Tibial nerve (tissue), 4 donors: Measurements from ENCODE around the gene CAMTA1. TPM values are rescaled to one million over a fixed set of nuclear protein-coding genes. Genes with fewer than 3 reads are reported as not detected.

Experiments used
- DNase-seq, 2 donors: peaks; one replicate each; pipeline ENCODE4 v3.0.0-alpha.2; 2019; ENCODE audit warnings: low spot score in 2 of 2
- H3K27ac ChIP-seq, 4 donors: fragments of 200-600 bp; sonication (generic) in 3 of 4; one replicate each; pipeline ENCODE4 v1.5.1; 2017 to 2019; ENCODE audit warnings: mild to moderate bottlenecking in 1 of 4
- H3K27me3 ChIP-seq, 2 donors: fragments of 200-600 bp; sonication (generic) in 1 of 2; one replicate each; pipeline versions ENCODE4 v1.5.1 to v1.6.0; 2017 to 2019
- H3K36me3 ChIP-seq, 3 donors: fragments of 200-600 bp; sonication (generic); one replicate each; pipeline ENCODE4 v1.5.1; 2018 to 2019
- H3K4me1 ChIP-seq, 4 donors: fragments of 200-600 bp; sonication (generic) in 3 of 4; one replicate each; pipeline ENCODE4 v1.5.1; 2017 to 2019
- H3K4me3 ChIP-seq, 4 donors: fragments of 200-600 bp; sonication (generic) in 3 of 4; one replicate each; pipeline ENCODE4 v1.5.1; 2017 to 2019; ENCODE audit warnings: mild to moderate bottlenecking in 1 of 4, moderate library complexity in 1 of 4
- H3K9me3 ChIP-seq, 4 donors: fragments of 200-600 bp; sonication (generic) in 3 of 4; one replicate each; pipeline ENCODE4 v1.5.1; 2017 to 2019
- EP300 ChIP-seq, 2 donors: sonication (generic); formaldehyde crosslinking; IDR thresholded peaks; one replicate each; pipeline ENCODE4 v1.6.1; 2017; ENCODE audit warnings: antibody characterized with exemption in 2 of 2, mild to moderate bottlenecking in 1 of 2
- POLR2A ChIP-seq, 2 donors: fragments of 450-650 bp; IDR thresholded peaks; one replicate each; pipeline ENCODE4 v1.6.1; 2017; ENCODE audit warnings: antibody characterized with exemption in 2 of 2, mild to moderate bottlenecking in 2 of 2, moderate library complexity in 2 of 2
- WGBS, 2 donors: methylation state at CpG; one replicate each; pipeline ENCODE4 v1.1.5; 2018; 5-methylcytosine and 5-hydroxymethylcytosine counted together
- total RNA-seq, 4 donors: library from RNA; depleted of rRNA; stranded (reverse); fragments of >200 nt; gene quantifications; one replicate each; pipeline ENCODE4 v1.1.0, GENCODE V29; 2016
- TF ChIP-seq, protein P1 (sequence below), 5 experiments: fragments of 200-600 bp in 3 of 5; fragments of 450-650 bp in 2 of 5; sonication (generic) in 3 of 5; IDR thresholded peaks; one replicate each; pipeline ENCODE4 v1.5.1; 2016 to 2019; ENCODE audit warnings: antibody characterized with exemption in 5 of 5, mild to moderate bottlenecking in 3 of 5, moderate library complexity in 2 of 5

The CAMTA1 gene
- total RNA-seq, 4 donors from 2014 or later: 41.8 to 104 (median 87.2) TPM

DNA sequence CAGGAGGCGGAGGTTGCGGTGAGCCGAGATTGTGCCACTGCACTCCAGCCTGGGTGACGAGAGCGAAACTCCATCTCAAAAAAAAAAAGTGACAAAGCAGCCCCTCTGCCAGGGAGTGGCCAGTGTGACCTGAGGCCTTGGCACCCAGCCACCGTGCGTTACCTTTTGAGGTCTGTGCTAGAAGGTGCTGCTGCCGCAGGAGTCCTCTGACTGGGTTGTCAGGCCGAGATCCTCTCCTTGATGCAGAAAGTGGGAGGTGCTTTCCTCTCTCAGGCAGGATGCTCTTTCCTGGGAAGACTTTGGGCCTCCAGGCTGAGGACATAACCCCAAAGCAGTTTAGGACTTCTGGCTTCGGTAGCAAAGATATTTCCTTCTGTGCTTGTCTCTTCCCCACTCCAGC lies 705.3 kb downstream of the CAMTA1 start:
- Histone ChIP-seq H3K4me3 (no peak overlapping the region), H3K27ac (peak overlapping the region in 2 of 4 donors; percentile 57 to 71)
- TF ChIP-seq POLR2A (IDR thresholded peaks at IDR 0.05): no peak
- no peak for TF ChIP-seq EP300 (IDR thresholded peaks at IDR 0.05)
- TF ChIP-seq, protein P1, sequence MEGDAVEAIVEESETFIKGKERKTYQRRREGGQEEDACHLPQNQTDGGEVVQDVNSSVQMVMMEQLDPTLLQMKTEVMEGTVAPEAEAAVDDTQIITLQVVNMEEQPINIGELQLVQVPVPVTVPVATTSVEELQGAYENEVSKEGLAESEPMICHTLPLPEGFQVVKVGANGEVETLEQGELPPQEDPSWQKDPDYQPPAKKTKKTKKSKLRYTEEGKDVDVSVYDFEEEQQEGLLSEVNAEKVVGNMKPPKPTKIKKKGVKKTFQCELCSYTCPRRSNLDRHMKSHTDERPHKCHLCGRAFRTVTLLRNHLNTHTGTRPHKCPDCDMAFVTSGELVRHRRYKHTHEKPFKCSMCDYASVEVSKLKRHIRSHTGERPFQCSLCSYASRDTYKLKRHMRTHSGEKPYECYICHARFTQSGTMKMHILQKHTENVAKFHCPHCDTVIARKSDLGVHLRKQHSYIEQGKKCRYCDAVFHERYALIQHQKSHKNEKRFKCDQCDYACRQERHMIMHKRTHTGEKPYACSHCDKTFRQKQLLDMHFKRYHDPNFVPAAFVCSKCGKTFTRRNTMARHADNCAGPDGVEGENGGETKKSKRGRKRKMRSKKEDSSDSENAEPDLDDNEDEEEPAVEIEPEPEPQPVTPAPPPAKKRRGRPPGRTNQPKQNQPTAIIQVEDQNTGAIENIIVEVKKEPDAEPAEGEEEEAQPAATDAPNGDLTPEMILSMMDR (IDR thresholded peaks at IDR 0.05): no peak

DNA sequence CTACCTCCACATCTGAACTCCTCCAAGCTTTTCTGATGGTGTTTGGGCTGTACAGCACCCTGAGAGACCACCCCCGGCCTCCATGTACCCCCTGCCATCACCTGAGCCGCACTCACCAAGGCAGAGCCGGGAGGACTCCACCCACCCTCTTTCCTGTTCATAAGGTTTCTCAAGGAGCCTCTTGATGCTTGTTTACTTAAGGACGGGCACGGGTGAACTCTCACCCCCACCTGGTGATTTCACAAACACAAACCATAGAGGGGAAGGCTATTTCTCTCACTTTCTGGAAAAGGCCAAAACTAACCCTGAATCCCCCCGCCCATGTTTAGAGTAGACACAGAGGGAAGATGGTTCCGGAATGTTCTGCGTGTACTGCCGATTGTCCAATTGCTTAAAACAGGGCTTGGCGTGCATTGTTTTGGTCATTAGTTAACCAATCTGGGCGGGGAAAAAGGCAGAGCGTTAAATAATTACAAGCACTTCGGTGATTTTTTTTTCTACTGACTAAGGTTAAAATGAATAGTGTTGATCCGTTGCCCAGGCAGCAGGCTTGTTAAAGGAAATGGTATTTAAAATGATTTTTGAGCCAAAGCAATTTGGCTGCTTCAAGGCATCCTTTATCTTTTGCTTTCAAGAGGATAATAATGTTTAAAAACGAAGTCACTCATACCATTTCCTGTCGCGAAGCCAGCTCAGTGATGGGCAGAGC lies 706.0 kb downstream of the CAMTA1 start:
- TF ChIP-seq POLR2A (IDR thresholded peaks at IDR 0.05): no peak
- TF ChIP-seq, protein P1 (IDR thresholded peaks at IDR 0.05): no peak
- H3K27ac ChIP-seq: peak overlapping the region in 2 of 4 donors; percentile 57 to 71
- H3K9me3 ChIP-seq: no peaks in the 10 kb centered on the region
- peaks cover 0 to 29% (median 6%) of the 10 kb centered on the region in 4 donors for H3K4me1 ChIP-seq
- no peak for DNase-seq
- H3K36me3 ChIP-seq: no peaks in the 10 kb centered on the region
- H3K27me3 ChIP-seq: no peaks in the 10 kb centered on the region
- H3K4me3 ChIP-seq: no peak overlapping the region
- WGBS, 2 donors: 49 to 54% methylated on average over 17 of the region's 17 CpGs

More for the DNA sequence above, 705.3 kb downstream of the CAMTA1 start:
- H3K36me3 ChIP-seq: no peaks in the 10 kb centered on the region
- no peak for DNase-seq
- H3K4me1 ChIP-seq: peaks cover 0 to 23% (median 6%) of the 10 kb centered on the region in 4 donors
- 82 to 90% methylated on average over 10 of the region's 10 CpGs for WGBS, 2 donors
- no peaks in the 10 kb centered on the region for H3K27me3 ChIP-seq
- no peaks in the 10 kb centered on the region for H3K9me3 ChIP-seq

DNA sequence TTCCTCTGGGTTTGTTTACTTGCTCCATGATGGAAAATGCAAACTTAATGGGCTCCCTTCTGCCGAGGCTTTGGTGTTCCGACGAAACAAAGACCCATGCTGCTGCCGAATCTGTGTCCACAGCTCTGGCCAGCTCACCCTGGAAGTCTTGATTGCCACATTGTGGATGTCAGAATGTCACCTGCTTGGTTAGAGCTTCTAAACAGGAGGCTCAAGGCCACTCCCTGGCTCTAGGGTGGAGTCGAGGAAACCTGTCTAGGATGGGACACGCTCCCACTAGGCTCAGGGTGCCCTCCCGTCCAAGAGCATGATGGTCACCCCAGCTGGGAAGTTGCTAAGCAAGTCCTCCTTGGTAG lies 706.5 kb downstream of the CAMTA1 start:
- no peak for DNase-seq
- no peaks in the 10 kb centered on the region for H3K27me3 ChIP-seq
- H3K4me3 ChIP-seq: no peak overlapping the region
- 52 to 64% methylated on average over 5 to 7 of the region's 7 CpGs for WGBS, 2 donors
- no peak for TF ChIP-seq EP300 (IDR thresholded peaks at IDR 0.05)
- TF ChIP-seq POLR2A (IDR thresholded peaks at IDR 0.05): no peak
- no peaks in the 10 kb centered on the region for H3K9me3 ChIP-seq
- H3K4me1 ChIP-seq: peaks cover 0 to 32% (median 6%) of the 10 kb centered on the region in 4 donors
- peak overlapping the region in 1 of 4 donors; percentile 71 for H3K27ac ChIP-seq
- H3K36me3 ChIP-seq: no peaks in the 10 kb centered on the region

DNA sequence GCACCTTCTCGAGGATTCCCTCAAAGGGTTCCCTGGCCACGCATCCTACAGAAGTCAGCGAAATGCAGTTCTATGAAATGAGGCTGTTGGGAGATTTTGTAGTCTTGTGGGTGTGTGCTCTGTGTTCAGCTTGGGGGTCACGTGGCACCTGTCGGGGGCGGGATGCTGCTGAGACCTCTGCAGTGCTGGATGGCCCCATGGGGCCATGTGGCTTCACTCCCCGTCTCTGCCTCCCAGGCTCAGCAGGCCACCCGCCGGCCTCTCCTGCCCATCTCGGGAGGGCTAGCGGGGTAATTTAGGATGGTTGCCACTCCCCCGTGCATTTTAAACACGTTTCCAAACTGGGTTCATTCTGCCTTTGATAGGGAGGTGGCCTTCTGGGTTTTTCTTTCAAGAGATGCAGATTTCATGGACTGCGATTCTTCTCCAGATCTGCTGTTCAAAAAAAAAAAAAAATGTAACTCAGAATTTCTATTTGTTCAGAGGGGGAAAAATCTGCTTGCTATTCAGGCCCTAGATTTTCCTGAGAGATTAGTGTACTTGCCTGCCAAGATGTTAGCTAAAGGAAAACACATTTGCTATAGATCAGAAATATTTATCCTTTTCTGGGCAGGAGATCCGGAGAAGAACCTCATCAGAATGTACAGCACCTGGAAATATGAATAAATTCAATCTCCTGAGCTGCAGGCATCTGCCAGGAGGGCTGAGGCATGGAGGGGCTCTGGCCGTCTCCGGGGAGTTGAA lies 708.6 kb downstream of the CAMTA1 start:
- Histone ChIP-seq H3K27me3 (no peaks in the 10 kb centered on the region), H3K4me1 (peaks cover 0 to 32% (median 6%) of the 10 kb centered on the region in 4 donors), H3K36me3 (no peaks in the 10 kb centered on the region), H3K9me3 (no peaks in the 10 kb centered on the region), H3K4me3 (no peak overlapping the region), H3K27ac (no peak overlapping the region)
- TF ChIP-seq POLR2A (IDR thresholded peaks at IDR 0.05): no peak
- no peak for TF ChIP-seq EP300 (IDR thresholded peaks at IDR 0.05)
- TF ChIP-seq, protein P1 (IDR thresholded peaks at IDR 0.05): no peak
- DNase-seq: no peak
- WGBS, 2 donors: 61 to 70% methylated on average over 15 to 17 of the region's 17 CpGs

DNA sequence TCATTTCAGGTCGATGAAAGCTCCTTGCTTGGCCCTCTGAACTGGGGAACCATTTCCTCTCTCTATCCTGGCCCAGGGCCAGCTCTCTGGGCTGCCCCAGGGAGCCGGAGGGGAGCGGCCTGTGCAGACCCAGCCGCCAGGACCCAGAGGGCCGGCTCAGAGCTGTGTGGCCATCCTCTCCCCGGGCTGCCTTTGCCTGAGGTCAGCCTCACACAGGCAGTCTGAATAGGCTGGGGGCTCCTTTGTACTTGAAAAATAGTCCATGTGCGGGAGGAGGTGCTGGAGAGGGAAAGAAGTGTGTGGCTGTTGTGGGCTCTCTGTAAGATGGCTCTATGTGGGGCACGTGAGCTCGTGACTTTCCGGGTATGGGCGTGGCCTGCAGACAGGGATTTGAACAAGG lies 710.7 kb downstream of the CAMTA1 start:
- H3K27ac ChIP-seq: no peak overlapping the region
- H3K9me3 ChIP-seq: no peaks in the 10 kb centered on the region
- TF ChIP-seq EP300 (IDR thresholded peaks at IDR 0.05) (no peak), POLR2A (IDR thresholded peaks at IDR 0.05) (no peak)
- TF ChIP-seq, protein P1 (IDR thresholded peaks at IDR 0.05): no peak
- DNase-seq: no peak
- no peaks in the 10 kb centered on the region for H3K36me3 ChIP-seq
- peaks cover 0 to 36% (median 3%) of the 10 kb centered on the region in 4 donors for H3K4me1 ChIP-seq
- no peaks in the 10 kb centered on the region for H3K27me3 ChIP-seq
- H3K4me3 ChIP-seq: no peak overlapping the region
- 30 to 31% methylated on average over 7 to 10 of the region's 11 CpGs for WGBS, 2 donors
